ENCODE measurements around the gene RNF175. TPM values are rescaled to one million over a fixed set of nuclear protein-coding genes. Genes with fewer than 3 reads are reported as not detected.

RNF175 gene
- total RNA-seq, 1 experiment from 2014 or later, result 5.4 TPM

DNA sequence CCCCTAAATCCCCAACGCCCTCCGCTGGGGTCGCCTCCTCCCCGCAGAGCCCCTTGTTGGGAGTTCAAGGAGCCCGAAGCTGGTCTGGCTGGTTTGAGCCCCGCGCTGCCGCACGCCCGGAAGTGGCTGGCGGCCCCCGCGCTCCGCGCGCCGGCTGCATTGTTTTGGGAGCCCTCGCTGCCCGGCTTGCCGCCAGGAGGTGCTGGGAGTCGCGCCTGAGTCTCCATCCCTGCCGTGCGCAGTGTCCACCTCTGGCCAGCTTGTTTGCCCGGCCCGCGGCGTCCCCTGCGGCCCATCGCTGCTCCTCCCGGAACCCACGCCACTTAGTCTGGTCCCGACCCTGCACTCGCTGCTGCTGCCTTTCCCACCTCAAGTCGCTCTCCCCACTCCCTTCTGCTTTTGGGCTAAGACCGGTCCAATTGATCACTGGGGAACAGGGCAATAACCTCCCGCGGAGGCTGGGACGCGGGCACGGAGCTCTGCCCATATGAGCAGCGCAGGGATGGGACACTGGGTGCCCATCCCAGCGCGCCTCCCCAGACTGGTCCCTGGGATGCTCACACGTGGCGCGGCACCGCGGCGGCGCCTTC, 31.2 kb upstream of the RNF175 start (continued):
- TF ChIP-seq SP1 (CRISPR knock-in tag; conservative IDR thresholded peaks at IDR 0.05) (peak; percentile 67; the same call in 1 of the 2 replicates), TP53 (CRISPR knock-in tag; IDR thresholded peaks at IDR 0.05) (no peak), CBFB (CRISPR knock-in tag; IDR thresholded peaks at IDR 0.05; ENCODE audit: low read depth) (no peak), E2F5 (CRISPR knock-in tag; IDR thresholded peaks at IDR 0.05) (no peak), ATF1 (CRISPR knock-in tag; IDR thresholded peaks at IDR 0.05) (no peak), ZNF232 (CRISPR knock-in tag; IDR thresholded peaks at IDR 0.05) (no peak), ZSCAN18 (CRISPR knock-in tag; IDR thresholded peaks at IDR 0.05) (no peak), TEAD1 (CRISPR knock-in tag; IDR thresholded peaks at IDR 0.05) (peak; percentile 36; the same call in 1 of the 2 replicates), ZNF281 (CRISPR knock-in tag; IDR thresholded peaks at IDR 0.05) (no peak), NFYB (CRISPR knock-in tag; conservative IDR thresholded peaks at IDR 0.05; ENCODE audit: low read depth) (no peak), JAZF1 (CRISPR knock-in tag; IDR thresholded peaks at IDR 0.05) (no peak), ZNF396 (CRISPR knock-in tag; IDR thresholded peaks at IDR 0.05; ENCODE audit: borderline replicate concordance) (no peak), SOX15 (CRISPR knock-in tag; IDR thresholded peaks at IDR 0.05) (no peak), HMGXB4 (CRISPR knock-in tag; IDR thresholded peaks at IDR 0.05) (peak; percentile 74), RELA (CRISPR knock-in tag; IDR thresholded peaks at IDR 0.05; ENCODE audit: borderline replicate concordance) (no peak), ELF4 (CRISPR knock-in tag; IDR thresholded peaks at IDR 0.05; ENCODE audit: low read depth) (no peak), GRHL2 (CRISPR knock-in tag; IDR thresholded peaks at IDR 0.05; ENCODE audit: insufficient replicate concordance, severe bottlenecking) (no peak), ZNF512 (CRISPR knock-in tag; IDR thresholded peaks at IDR 0.05; ENCODE audit: borderline replicate concordance) (no peak), ZNF671 (CRISPR knock-in tag; IDR thresholded peaks at IDR 0.05) (no peak), OVOL2 (CRISPR knock-in tag; IDR thresholded peaks at IDR 0.05; ENCODE audit: borderline replicate concordance) (no peak), CREB1 (CRISPR knock-in tag; IDR thresholded peaks at IDR 0.05) (no peak), EMX1 (CRISPR knock-in tag; IDR thresholded peaks at IDR 0.05) (peak; percentile 66; the same call in 1 of the 2 replicates)
- TF ChIP-seq, protein P1, sequence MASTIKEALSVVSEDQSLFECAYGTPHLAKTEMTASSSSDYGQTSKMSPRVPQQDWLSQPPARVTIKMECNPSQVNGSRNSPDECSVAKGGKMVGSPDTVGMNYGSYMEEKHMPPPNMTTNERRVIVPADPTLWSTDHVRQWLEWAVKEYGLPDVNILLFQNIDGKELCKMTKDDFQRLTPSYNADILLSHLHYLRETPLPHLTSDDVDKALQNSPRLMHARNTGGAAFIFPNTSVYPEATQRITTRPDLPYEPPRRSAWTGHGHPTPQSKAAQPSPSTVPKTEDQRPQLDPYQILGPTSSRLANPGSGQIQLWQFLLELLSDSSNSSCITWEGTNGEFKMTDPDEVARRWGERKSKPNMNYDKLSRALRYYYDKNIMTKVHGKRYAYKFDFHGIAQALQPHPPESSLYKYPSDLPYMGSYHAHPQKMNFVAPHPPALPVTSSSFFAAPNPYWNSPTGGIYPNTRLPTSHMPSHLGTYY (CRISPR knock-in tag; IDR thresholded peaks at IDR 0.05), result no peak
- TF ChIP-seq, protein P2, sequence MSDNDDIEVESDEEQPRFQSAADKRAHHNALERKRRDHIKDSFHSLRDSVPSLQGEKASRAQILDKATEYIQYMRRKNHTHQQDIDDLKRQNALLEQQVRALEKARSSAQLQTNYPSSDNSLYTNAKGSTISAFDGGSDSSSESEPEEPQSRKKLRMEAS (CRISPR knock-in tag; IDR thresholded peaks at IDR 0.05), result peak; percentile 56
- TF ChIP-seq, protein P3, sequence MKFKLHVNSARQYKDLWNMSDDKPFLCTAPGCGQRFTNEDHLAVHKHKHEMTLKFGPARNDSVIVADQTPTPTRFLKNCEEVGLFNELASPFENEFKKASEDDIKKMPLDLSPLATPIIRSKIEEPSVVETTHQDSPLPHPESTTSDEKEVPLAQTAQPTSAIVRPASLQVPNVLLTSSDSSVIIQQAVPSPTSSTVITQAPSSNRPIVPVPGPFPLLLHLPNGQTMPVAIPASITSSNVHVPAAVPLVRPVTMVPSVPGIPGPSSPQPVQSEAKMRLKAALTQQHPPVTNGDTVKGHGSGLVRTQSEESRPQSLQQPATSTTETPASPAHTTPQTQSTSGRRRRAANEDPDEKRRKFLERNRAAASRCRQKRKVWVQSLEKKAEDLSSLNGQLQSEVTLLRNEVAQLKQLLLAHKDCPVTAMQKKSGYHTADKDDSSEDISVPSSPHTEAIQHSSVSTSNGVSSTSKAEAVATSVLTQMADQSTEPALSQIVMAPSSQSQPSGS (CRISPR knock-in tag; IDR thresholded peaks at IDR 0.05; ENCODE audit: borderline replicate concordance, low read depth), result no peak
- TF ChIP-seq, protein P4, sequence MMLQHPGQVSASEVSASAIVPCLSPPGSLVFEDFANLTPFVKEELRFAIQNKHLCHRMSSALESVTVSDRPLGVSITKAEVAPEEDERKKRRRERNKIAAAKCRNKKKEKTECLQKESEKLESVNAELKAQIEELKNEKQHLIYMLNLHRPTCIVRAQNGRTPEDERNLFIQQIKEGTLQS (CRISPR knock-in tag; conservative IDR thresholded peaks at IDR 0.05), result no peak
- TF ChIP-seq, protein P5, sequence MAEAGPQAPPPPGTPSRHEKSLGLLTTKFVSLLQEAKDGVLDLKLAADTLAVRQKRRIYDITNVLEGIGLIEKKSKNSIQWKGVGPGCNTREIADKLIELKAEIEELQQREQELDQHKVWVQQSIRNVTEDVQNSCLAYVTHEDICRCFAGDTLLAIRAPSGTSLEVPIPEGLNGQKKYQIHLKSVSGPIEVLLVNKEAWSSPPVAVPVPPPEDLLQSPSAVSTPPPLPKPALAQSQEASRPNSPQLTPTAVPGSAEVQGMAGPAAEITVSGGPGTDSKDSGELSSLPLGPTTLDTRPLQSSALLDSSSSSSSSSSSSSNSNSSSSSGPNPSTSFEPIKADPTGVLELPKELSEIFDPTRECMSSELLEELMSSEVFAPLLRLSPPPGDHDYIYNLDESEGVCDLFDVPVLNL (CRISPR knock-in tag; IDR thresholded peaks at IDR 0.05; ENCODE audit: borderline replicate concordance, low read depth), result peak; percentile 49; the same call in 1 of the 2 replicates
